Stimulated activated CD8-positive, alpha-beta memory T cell treated with anti-CD3 and anti-CD28 coated beads, Interleukin-12 subunit alpha, Interleukin-12 subunit beta, amount 100 ng/mL, for 24 hours (primary cell): ENCODE measurements around the gene NUDCD3.

Source experiments
- DNase-seq: peaks from one replicate; pipeline ENCODE4 v3.0.0-alpha.2; 2020; ENCODE audit errors: extremely low read depth

NUDCD3 gene

GRCh38 chr7:44401692-44402091, 88.8 kb downstream of the NUDCD3 start:
- no peak for DNase-seq

DNA sequence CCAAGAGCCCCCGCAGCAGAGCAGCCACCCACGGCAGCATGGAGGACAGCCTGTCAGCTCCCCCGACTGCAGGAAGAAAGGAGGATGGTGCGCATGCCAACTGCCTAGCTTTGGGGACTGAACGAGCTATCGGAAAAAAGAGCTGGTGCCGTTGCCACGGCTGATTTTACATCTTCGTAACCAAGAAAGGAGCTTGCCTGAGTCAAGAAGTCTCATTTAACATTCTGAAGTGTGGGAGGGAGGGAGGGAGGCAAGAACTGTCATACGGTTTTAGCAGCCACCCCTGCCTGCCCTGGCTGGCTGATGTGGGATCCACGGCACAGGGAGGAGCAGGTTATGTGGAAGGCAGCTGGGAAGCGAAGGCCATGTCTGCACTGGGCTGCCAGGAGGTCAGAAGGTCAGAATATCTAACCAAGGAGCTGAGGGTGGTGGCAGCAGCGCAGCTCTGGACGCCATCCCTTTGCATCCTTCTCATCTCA, 90.4 kb downstream of the NUDCD3 start:
- DNase-seq: no peak

DNA sequence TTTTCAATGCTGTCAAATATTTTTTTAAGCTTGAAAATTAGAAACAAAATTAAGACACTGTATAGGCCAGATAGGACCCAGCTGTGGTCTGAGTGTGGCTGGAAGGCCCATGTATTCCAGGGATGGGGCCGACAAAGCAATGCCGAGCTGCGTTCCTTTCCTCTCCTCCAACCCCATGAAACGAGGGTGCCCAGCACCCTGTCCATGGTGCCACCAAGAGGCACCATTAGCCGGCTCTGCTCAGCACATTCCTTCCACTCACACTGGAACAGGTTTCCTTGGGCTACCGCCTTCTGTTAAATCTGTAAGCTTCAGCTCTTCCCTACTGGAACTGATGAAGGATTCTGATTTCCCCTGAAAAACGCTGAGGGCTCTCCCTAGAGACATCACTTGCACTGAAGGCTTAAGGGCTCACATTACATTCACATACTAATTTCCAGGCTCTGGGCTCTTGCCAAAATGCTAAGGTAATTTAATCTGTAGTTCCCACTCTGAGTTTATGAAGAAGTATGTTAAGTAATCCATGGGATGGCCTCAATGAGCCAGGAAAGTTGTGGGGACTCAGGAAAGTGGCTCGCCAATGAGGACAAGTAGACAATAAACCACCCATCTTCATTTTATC, 91.4 kb downstream of the NUDCD3 start:
- DNase-seq: no peak

DNA sequence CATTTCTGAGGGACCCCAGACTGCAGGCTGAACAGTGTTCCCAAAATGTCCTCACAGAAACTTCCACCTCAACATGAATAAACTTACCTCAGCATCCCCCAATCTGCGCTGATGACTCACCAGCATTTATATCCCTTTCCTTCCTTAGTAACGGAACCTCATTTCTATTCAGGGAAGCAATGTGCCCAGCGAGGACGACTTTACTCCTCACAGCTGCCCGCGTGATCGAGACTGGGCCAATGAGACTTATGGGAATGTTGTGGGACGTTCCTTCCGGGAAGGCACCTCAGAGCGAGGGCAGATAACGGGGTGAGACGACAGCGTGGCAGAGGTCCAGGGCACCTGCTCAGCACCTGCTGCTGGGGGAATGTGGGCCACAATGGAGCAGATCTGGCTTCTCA, 91.9 kb downstream of the NUDCD3 start:
- no peak for DNase-seq

GRCh38 chr7:44396931-44397545, 93.4 kb downstream of the NUDCD3 start:
- no peak for DNase-seq

DNA sequence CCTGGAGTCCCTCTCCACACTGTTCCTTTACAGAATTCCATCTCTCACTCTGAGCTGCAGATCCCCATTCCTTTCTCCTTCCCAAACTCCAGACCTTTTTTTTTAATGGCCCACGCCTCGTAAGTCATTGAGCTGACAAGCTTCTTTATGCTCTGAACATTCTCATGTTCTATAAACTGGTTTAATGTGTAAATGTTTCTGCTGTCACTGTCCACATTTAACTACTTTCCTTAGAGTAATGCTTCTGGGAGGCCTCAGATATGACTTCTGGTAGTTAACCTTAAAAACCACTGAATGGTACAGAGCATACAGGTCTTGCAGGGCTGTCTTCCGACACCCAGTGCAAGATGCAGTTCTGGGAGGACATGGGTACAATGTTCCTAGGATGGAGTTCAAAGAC, 94.0 kb downstream of the NUDCD3 start:
- no peak for DNase-seq

GRCh38 chr7:44395067-44395466, 95.4 kb downstream of the NUDCD3 start:
- no peak for DNase-seq

GRCh38 chr7:44394636-44395035, 95.8 kb downstream of the NUDCD3 start:
- no peak for DNase-seq

DNA sequence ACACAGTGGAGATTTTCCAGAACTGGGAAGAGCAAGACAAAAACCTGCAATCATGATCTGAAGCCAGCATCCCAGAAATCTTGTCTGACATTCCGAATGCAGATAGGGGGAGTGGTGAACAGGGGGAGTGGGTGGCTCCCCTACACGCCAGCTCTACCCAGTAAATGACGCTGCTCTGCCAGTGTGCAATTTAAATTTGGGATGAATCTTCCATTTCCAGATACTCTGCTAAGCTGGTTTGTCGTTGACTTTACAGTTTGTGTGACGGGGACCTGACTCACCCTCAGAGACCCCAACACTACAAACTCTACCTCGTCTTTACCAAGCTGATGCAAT, 96.4 kb downstream of the NUDCD3 start:
- no peak for DNase-seq

DNA sequence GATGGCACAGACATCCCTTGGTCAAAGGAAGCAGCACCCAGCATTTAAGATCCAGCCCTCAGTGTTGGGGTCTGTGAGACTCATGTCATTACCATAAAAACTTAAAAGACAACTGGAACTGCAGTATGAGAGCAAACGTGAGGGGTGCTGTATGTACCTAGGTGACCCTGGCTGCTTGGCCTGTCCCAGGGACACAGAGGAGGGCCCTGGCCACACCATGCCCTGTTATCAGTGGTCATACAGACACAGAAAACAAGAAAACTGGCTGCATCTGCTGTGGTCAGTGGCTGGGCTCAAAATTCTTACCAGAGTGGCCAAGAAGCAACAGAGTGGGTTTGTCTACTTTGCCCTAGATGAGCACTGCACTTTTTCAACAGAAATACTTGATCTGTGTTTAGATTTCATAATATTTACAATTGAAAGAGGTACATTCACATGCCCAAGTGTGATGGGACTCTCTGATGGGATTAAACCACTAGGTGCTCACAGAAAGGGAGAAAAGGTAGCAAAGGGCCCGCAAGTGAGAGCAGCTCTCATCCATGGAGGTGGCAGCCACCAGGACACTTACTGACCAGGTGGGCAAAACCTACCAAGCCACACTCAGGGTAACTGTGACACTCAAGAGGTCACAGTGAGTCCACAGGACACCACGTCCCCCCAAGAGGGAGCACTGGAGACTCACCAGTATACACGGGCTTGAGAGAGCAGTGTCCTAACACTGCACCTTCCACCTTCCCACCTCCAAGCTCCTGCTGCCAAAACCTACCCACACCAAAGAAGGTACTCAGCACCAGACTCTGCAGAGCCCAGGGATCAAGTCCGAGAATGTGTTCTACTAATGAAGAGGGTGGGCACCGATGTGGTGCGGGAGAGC, 97.0 kb downstream of the NUDCD3 start:
- DNase-seq: no peak

DNA sequence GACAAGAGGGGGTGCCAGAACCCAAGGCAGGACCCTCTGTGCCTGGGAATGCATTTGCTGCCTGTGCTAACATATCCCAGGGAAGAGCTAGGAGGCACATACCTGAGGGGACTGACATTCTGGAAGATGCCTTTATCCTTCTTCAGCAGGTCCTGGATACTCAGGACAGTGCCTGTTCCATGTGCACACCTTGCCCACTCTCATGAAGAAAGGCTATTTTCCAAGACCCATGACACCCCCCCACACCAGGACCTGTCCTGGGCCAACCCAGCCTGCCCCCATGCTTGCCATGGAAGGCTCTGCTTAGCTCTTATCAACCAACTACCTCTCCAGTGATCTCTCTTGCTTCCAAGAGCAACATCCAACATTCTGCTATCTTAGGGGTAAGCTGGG, 97.8 kb downstream of the NUDCD3 start:
- no peak for DNase-seq

DNA sequence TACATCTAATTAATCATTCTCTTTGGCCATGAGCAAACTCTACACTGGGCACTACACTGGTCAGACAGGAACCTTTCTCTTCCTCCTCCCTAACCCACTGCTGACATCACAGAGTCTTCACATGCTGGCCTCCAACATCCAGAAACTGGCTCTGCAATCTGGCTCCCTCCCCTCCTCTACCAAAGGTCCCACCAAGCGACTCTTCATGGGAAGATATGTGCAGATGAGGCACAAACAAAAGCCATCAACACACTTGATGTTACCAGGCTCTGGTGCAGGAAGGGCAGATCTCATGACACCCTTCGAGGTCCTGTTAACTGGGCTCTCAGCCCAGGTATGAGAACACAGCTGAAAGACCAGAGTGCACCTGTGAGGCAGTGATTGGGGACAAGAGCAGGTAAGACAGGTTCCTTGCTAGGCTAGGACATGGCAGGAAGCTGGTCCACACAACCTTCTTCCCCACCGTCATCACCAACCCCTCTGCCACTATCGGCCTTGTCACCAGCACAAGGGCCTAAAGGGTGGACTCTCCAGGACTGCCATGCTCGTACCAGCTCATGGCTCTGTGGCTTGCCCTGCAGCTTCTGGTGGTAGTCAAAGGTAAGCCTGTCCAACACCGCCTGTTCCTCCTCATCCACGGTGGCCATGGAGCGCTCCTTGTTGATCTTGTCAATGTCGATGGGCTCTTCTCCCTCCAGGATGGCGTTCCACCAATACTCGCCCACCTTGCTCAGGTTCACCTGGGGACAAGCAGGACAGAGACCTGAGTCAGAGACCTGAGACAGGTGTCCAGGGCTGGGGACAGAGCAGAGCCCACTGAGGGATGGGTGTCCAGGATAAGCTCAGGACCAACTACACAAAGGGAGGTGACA, 98.5 kb downstream of the NUDCD3 start:
- DNase-seq: no peak

DNA sequence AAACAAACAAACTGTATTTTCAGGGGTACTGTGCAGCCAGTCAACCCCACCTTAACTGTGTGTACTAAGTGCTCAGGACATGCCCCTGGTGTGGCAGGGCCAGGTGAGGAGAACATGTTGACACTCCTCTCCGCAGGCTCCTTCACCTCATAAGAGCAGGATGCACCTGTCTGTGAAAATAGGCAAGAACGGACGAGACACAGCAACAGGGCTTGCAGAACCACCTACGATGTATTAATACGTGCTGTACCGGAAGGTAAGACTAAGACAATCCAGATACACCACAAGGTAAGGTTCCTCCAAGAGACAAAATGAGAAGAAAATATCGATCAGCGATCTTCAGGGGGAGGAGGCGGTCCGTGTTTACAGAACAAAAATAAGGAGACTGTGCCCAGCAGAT, 99.3 kb downstream of the NUDCD3 start:
- no peak for DNase-seq

- no peak for DNase-seq
Measured at GRCh38 chr7:44390701-44391100, 99.8 kb downstream of the NUDCD3 start.

GRCh38 chr7:44388089-44388970, 102.1 kb downstream of the NUDCD3 start:
- DNase-seq: no peak

DNA sequence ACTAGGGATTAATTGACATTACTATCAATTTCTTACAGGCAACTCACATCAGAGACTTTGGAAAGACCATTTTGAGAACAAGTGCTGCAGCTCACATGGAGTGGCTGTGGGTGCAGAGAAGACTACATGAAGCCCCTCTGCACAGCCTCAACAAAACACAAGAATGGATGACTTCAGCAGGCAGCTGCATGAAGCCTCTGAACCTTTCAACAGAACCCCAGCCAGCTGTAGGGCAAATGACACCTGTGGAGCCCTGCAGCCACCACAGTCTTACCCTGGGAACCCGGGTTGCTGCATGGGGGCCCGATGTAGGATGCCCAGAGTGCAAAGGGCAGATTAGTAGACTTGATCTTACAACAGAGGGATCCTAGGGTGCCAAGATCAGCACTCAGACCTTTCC, 103.1 kb downstream of the NUDCD3 start:
- DNase-seq: no peak

- no peak for DNase-seq
Measured at GRCh38 chr7:44386139-44386913, 104.1 kb downstream of the NUDCD3 start.

GRCh38 chr7:44385434-44386138, 104.9 kb downstream of the NUDCD3 start:
- no peak for DNase-seq

- DNase-seq: no peak
Measured at GRCh38 chr7:44384586-44385433, 105.6 kb downstream of the NUDCD3 start.
